ENCODE data around the gene GOLGA8S.

DNA sequence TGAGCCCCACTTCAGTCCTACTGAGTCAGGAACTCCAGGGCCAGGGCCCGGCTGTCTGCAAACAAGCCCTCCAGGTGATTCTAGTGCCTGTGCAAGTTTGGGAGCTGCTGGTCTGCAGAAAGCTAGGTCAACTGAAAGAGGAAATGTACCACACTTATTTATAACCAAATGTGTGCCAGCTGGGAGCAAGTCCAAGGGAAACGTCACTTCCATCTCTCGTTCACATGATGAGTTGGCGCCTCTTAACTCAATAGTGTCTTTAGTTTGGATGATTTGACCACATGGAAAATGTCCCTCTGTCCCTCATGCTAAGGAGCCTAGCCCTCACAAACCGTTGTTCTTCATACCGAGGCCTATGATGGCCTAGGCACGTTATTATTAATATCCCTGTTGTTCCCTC is 43.2 kb downstream of the GOLGA8S start:
- TF ChIP-seq POLR2A (IDR thresholded peaks at IDR 0.05) (no peak), CTCF (IDR thresholded peaks at IDR 0.05) (no peak)
